ENCODE data around the gene METTL9. TPM values are rescaled to one million over a fixed set of nuclear protein-coding genes. Genes with fewer than 3 reads are reported as not detected.

Gene METTL9
- total and polyA plus RNA-seq, 7 donors = 56.0 to 155 (median 108) TPM

- H3K27ac ChIP-seq = no peak overlapping the region
- no peaks in the 10 kb centered on the region for H3K36me3 ChIP-seq
- H3K9me3 ChIP-seq = no peaks in the 10 kb centered on the region
- DNase-seq = no peak
- peaks cover 0 to 4% (median 0%) of the 10 kb centered on the region in 3 donors for H3K27me3 ChIP-seq
- peaks cover 0 to 1% (median 0%) of the 10 kb centered on the region in 4 donors for H3K4me1 ChIP-seq
- no peak for TF ChIP-seq CTCF (IDR thresholded peaks at IDR 0.05)
- TF ChIP-seq EP300 (IDR thresholded peaks at IDR 0.05) = no peak
- no peak for TF ChIP-seq POLR2AphosphoS5 (IDR thresholded peaks at IDR 0.05)
- TF ChIP-seq POLR2A (IDR thresholded peaks at IDR 0.05) = no peak
- intact Hi-C loops (cut with DNase I) = no loop called here
- H3K4me3 ChIP-seq = no peak overlapping the region
- 20 to 58% methylated on average over 2 of the region's 2 CpGs for WGBS, 2 donors
Measured at GRCh38 chr16:21703156-21703555, 103.8 kb downstream of the METTL9 start.

GRCh38 chr16:21703589-21704174 is 104.3 kb downstream of the METTL9 start:
- Histone ChIP-seq H3K9me3 (no peaks in the 10 kb centered on the region), H3K36me3 (no peaks in the 10 kb centered on the region), H3K4me1 (peaks cover 0 to 5% (median 2%) of the 10 kb centered on the region in 4 donors), H3K27ac (no peak overlapping the region), H3K27me3 (peaks cover 0 to 6% (median 0%) of the 10 kb centered on the region in 3 donors), H3K4me3 (no peak overlapping the region)
- TF ChIP-seq POLR2AphosphoS5 (IDR thresholded peaks at IDR 0.05) = no peak
- no peak for TF ChIP-seq EP300 (IDR thresholded peaks at IDR 0.05)
- no peak for TF ChIP-seq POLR2A (IDR thresholded peaks at IDR 0.05)
- TF ChIP-seq CTCF (IDR thresholded peaks at IDR 0.05) = no peak
- DNase-seq = no peak
- intact Hi-C loops (cut with DNase I) = no loop called here
- WGBS, 2 donors = 67 to 72% methylated on average over 5 of the region's 5 CpGs

GRCh38 chr16:21704266-21704665 is 104.9 kb downstream of the METTL9 start:
- H3K9me3 ChIP-seq = no peaks in the 10 kb centered on the region
- no peak for DNase-seq
- 92 to 95% methylated on average over 5 of the region's 5 CpGs for WGBS, 2 donors
- no peak overlapping the region for H3K4me3 ChIP-seq
- no peak for TF ChIP-seq POLR2AphosphoS5 (IDR thresholded peaks at IDR 0.05)
- no peak for TF ChIP-seq EP300 (IDR thresholded peaks at IDR 0.05)
- no peak for TF ChIP-seq CTCF (IDR thresholded peaks at IDR 0.05)
- no peak for TF ChIP-seq POLR2A (IDR thresholded peaks at IDR 0.05)
- intact Hi-C loops (cut with DNase I) = no loop called here
- H3K4me1 ChIP-seq = peaks cover 0 to 5% (median 2%) of the 10 kb centered on the region in 4 donors
- no peaks in the 10 kb centered on the region for H3K36me3 ChIP-seq
- H3K27ac ChIP-seq = no peak overlapping the region
- H3K27me3 ChIP-seq = peaks cover 0 to 6% (median 0%) of the 10 kb centered on the region in 3 donors

- 63 to 80% methylated on average over 6 of the region's 6 CpGs for WGBS, 2 donors
- TF ChIP-seq EP300 (IDR thresholded peaks at IDR 0.05) (no peak), POLR2A (IDR thresholded peaks at IDR 0.05) (no peak), CTCF (IDR thresholded peaks at IDR 0.05) (no peak), POLR2AphosphoS5 (IDR thresholded peaks at IDR 0.05) (no peak)
Measured at GRCh38 chr16:21704733-21705132, 105.4 kb downstream of the METTL9 start.

More at GRCh38 chr16:21704733-21705132, 105.4 kb downstream of the METTL9 start:
- H3K27me3 ChIP-seq = peaks cover 0 to 6% (median 0%) of the 10 kb centered on the region in 3 donors
- DNase-seq = no peak
- H3K4me3 ChIP-seq = no peak overlapping the region
- no peaks in the 10 kb centered on the region for H3K9me3 ChIP-seq
- H3K4me1 ChIP-seq = peaks cover 0 to 5% (median 2%) of the 10 kb centered on the region in 4 donors
- H3K36me3 ChIP-seq = no peaks in the 10 kb centered on the region
- H3K27ac ChIP-seq = no peak overlapping the region
- intact Hi-C loops (cut with DNase I) = no loop called here

Small RNA genes within 50 kb of the gene (small RNA-seq; reads per million reads assigned to genes)
- gene RF00478 (0 reads per million in 3 donors), gene RNU6-1005P (0 reads per million in 3 donors), gene RNU6-196P (0 reads per million in 3 donors)

Other genes with a start within 250 kb of the METTL9 start
- gene IGSF6, start 53.0 kb downstream of the METTL9 start, total RNA-seq = 1 to 10 TPM in 3 of 4 donors, under 1 TPM in 1; 0.83 to 3.9 (median 1.5) TPM
- 10 to 100 TPM in 1 of 3 donors, 1 to 10 TPM in 2; 3.0 to 14.1 (median 6.7) TPM for gene IGSF6, start 53.0 kb downstream of the METTL9 start, polyA plus RNA-seq
- gene OTOA, start 64.4 kb downstream of the METTL9 start, total RNA-seq = under 1 TPM in 2 of 4 donors, not detected in 2; 0.14 to 0.83 TPM
- gene OTOA, start 64.4 kb downstream of the METTL9 start, polyA plus RNA-seq = under 1 TPM; 0.22 to 0.60 (median 0.46) TPM